ENCODE measurements around the gene RHBDF1. TPM values are rescaled to one million over a fixed set of nuclear protein-coding genes. Genes with fewer than 3 reads are reported as not detected.

RHBDF1 gene
- 49.1 and 54.1 TPM in 2 replicates for polyA plus RNA-seq (2012; rRNA removed)
- polyA plus RNA-seq (2012; cell fraction: cytosol; rRNA removed), result 13.4 and 21.3 TPM in 2 replicates
- 312 and 381 TPM in 2 replicates for polyA plus RNA-seq (2012; cell fraction: nucleus; rRNA removed)

GRCh38 chr16:72561-73548 lies at the start of gene RHBDF1:
Gene RHBDF1 (minus strand): TSS chr16:72631. CDS start chr16:65015, 7,616 bp downstream.
- peaks cover 17 to 51% of the 10 kb centered on the region in 2 experiments for H3K4me1 ChIP-seq (ENCODE audit: control insufficient read depth in 1 of 2, insufficient read depth in 2 of 2, low read depth in 1 of 2, low read length in 1 of 2)
- CTCF ChIA-PET, result interaction anchor here (0.7 to 21.2 kb wide), 7 partner anchors 7 to 328 kb away, joined by 3 to 793 read pairs (median 6); partner anchors contain the start of genes HBQ1 and POLR3K
- H3K9me2 ChIP-seq, result no peaks in the 10 kb centered on the region
- TF ChIP-seq, protein P1, sequence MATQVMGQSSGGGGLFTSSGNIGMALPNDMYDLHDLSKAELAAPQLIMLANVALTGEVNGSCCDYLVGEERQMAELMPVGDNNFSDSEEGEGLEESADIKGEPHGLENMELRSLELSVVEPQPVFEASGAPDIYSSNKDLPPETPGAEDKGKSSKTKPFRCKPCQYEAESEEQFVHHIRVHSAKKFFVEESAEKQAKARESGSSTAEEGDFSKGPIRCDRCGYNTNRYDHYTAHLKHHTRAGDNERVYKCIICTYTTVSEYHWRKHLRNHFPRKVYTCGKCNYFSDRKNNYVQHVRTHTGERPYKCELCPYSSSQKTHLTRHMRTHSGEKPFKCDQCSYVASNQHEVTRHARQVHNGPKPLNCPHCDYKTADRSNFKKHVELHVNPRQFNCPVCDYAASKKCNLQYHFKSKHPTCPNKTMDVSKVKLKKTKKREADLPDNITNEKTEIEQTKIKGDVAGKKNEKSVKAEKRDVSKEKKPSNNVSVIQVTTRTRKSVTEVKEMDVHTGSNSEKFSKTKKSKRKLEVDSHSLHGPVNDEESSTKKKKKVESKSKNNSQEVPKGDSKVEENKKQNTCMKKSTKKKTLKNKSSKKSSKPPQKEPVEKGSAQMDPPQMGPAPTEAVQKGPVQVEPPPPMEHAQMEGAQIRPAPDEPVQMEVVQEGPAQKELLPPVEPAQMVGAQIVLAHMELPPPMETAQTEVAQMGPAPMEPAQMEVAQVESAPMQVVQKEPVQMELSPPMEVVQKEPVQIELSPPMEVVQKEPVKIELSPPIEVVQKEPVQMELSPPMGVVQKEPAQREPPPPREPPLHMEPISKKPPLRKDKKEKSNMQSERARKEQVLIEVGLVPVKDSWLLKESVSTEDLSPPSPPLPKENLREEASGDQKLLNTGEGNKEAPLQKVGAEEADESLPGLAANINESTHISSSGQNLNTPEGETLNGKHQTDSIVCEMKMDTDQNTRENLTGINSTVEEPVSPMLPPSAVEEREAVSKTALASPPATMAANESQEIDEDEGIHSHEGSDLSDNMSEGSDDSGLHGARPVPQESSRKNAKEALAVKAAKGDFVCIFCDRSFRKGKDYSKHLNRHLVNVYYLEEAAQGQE (IDR thresholded peaks at IDR 0.05; ENCODE audit: low read depth, low read length), result peak; percentile 45; the same call in 1 of the 2 replicates
- TF ChIP-seq RXRA (IDR thresholded peaks at IDR 0.05; ENCODE audit: borderline replicate concordance, low read depth) (no peak), RCOR1 (IDR thresholded peaks at IDR 0.05; ENCODE audit: low read length) (peak; percentile 22; the same call in 1 of the 2 replicates), TEAD4 (IDR thresholded peaks at IDR 0.05; ENCODE audit: borderline replicate concordance, insufficient read depth) (peak; percentile 91), PBX3 (IDR thresholded peaks at IDR 0.05) (peak; percentile 23; the same call in 1 of the 2 replicates), MEF2A (IDR thresholded peaks at IDR 0.05; ENCODE audit: borderline replicate concordance, low read depth) (no peak), YY1 (IDR thresholded peaks at IDR 0.05; ENCODE audit: low read depth) (no peak), FOSL2 (IDR thresholded peaks at IDR 0.05; ENCODE audit: borderline replicate concordance, low read depth) (peak; percentile 70; the same call in 1 of the 2 replicates)
- 77% methylated on average over 16 of the region's 62 CpGs for WGBS (ENCODE audit: low lambda C conversion rate)
- peak within 1 kb of the TSS; percentile 74 for H3K9ac ChIP-seq
- DNase-seq, result peak; percentile 79
- H3K27ac ChIP-seq (ENCODE audit: low read depth in 2 of 2, low read length in 1 of 2), result peak within 1 kb of the TSS in 1 of 2 experiments; percentile 62; a peak in 1 of 4 replicates
- H3K4me3 ChIP-seq (ENCODE audit: low read depth in 2 of 2, low read length in 1 of 2), result peak within 1 kb of the TSS; percentile 70 to 87
- H3K36me3 ChIP-seq (replicated peaks in 1 of 2; ENCODE audit: control insufficient read depth in 1 of 2, insufficient read depth in 2 of 2, low read length in 1 of 2), result no peaks in the 10 kb centered on the region
- no peaks in the 10 kb centered on the region for H3K9me3 ChIP-seq
- H3K4me2 ChIP-seq, result peak within 1 kb of the TSS; percentile 96
- peaks cover 34% of the 10 kb centered on the region for H4K20me1 ChIP-seq (ENCODE audit: insufficient read depth)
- H3F3A ChIP-seq (replicated peaks; ENCODE audit: insufficient read depth), result peaks cover 8% of the 10 kb centered on the region
- no peaks in the 10 kb centered on the region for H3K27me3 ChIP-seq (ENCODE audit: insufficient read depth)
- peaks cover 43% of the 10 kb centered on the region for H3K79me2 ChIP-seq (ENCODE audit: insufficient read depth)
- H2AFZ ChIP-seq (ENCODE audit: low read depth), result no peak within 1 kb of the TSS
- POLR2A ChIA-PET, result no interaction called here

- no peak overlapping the region for H3K9ac ChIP-seq
- no peaks in the 10 kb centered on the region for H3K27me3 ChIP-seq (ENCODE audit: insufficient read depth)
- peaks cover 0 to 6% of the 10 kb centered on the region in 2 experiments; a peak in 1 of 4 replicates for H3K4me1 ChIP-seq (ENCODE audit: control insufficient read depth in 1 of 2, insufficient read depth in 2 of 2, low read depth in 1 of 2, low read length in 1 of 2)
- ChIA-PET POLR2A (no interaction called here), CTCF (interaction anchor here (6.0 kb wide), 1 partner anchor 14 kb away, joined by 88 read pairs; no protein-coding TSS in a partner anchor)
- peaks cover 3% of the 10 kb centered on the region in 2 experiments for H3K36me3 ChIP-seq (replicated peaks in 1 of 2; ENCODE audit: control insufficient read depth in 1 of 2, insufficient read depth in 2 of 2, low read length in 1 of 2)
- H3K27ac ChIP-seq (ENCODE audit: low read depth in 2 of 2, low read length in 1 of 2), result no peak overlapping the region
- H3K79me2 ChIP-seq (ENCODE audit: insufficient read depth), result peaks cover 6% of the 10 kb centered on the region; the same call in 1 of the 2 replicates
- 93% methylated on average over 2 of the region's 2 CpGs for WGBS (ENCODE audit: low lambda C conversion rate)
- no peak for DNase-seq
- H3F3A ChIP-seq (replicated peaks; ENCODE audit: insufficient read depth), result no peaks in the 10 kb centered on the region
- H3K9me2 ChIP-seq, result no peaks in the 10 kb centered on the region
- no peak overlapping the region for H2AFZ ChIP-seq (ENCODE audit: low read depth)
- TF ChIP-seq SIN3A (IDR thresholded peaks at IDR 0.05; ENCODE audit: borderline replicate concordance, low read depth, low read length) (no peak), CHD2 (IDR thresholded peaks at IDR 0.05; ENCODE audit: low read length, partially characterized antibody) (no peak), EP300 (IDR thresholded peaks at IDR 0.05; ENCODE audit: borderline replicate concordance in 1 of 2, low read depth in 1 of 2, low read length in 1 of 2) (no peak), NRF1 (IDR thresholded peaks at IDR 0.05; ENCODE audit: low read depth, low read length) (no peak), RAD21 (IDR thresholded peaks at IDR 0.05; ENCODE audit: low read length) (no peak), FOXM1 (IDR thresholded peaks at IDR 0.05; ENCODE audit: low read depth) (no peak), EZH2phosphoT487 (IDR thresholded peaks at IDR 0.05; ENCODE audit: borderline replicate concordance, low read depth) (no peak), PBX3 (IDR thresholded peaks at IDR 0.05) (no peak)
- no peaks in the 10 kb centered on the region for H3K9me3 ChIP-seq
- H3K4me2 ChIP-seq, result no peak overlapping the region
- peaks cover 5% of the 10 kb centered on the region; the same call in 1 of the 2 replicates for H4K20me1 ChIP-seq (ENCODE audit: insufficient read depth)
- no peak overlapping the region for H3K4me3 ChIP-seq (ENCODE audit: low read depth in 2 of 2, low read length in 1 of 2)
Measured at GRCh38 chr16:120756-121155, 48.3 kb upstream of the RHBDF1 start.

Data from SK-N-SH (cell line).